Amygdala (tissue), 56 donors: Measurements from ENCODE around the gene PXN.
"Not testable (repeated sequence)": the region's sequence is repeated elsewhere in the genome, so short reads cannot be mapped to it uniquely, and the experiment has no call there.

ENCODE experiments used
- DNase-seq, 56 donors: peaks; one replicate each; lab custom pipeline; 2025; lab: John Stamatoyannopoulos, UW

PXN gene

DNA sequence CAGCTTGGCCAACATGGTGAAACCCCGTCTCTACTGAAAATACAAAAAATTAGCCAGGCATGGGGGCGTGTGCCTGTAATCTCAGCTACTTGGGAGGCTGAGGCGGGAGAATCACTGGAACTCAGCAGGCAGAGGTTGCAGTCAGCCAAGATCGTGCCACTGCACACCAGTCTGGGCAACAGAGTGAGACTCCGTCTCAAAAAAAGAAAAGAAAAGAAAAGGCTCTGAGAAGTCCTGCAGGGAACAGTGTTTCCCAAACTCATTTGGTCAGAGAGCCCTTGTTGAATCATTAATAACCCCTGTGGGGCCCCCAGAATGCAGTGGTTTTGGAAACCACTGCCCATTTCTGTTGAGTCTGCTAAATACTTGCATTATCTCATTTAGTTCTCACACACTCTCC, 52.3 kb downstream of the PXN start:
- not testable (repeated sequence) for DNase-seq

DNA sequence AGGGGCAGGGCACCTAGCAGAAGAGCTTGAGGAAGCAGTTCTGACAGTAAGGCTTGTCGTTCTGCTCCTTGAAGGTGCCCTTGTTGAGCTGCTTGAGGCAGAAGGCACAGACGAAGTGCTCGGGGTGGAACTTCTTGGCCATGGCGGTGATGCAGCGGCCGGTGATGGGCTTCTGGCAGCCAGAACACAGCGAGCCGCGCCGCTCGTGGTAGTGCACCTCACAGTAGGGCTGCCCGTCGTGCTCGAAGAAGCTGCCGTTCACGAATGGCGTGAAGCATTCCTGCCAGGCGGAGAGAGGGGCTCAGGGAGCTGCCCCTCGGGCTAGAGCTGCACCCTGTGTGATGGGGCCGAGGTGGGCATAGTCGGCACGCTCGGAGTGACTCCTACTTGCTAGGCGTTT, 53.2 kb downstream of the PXN start:
- no peak for DNase-seq

DNA sequence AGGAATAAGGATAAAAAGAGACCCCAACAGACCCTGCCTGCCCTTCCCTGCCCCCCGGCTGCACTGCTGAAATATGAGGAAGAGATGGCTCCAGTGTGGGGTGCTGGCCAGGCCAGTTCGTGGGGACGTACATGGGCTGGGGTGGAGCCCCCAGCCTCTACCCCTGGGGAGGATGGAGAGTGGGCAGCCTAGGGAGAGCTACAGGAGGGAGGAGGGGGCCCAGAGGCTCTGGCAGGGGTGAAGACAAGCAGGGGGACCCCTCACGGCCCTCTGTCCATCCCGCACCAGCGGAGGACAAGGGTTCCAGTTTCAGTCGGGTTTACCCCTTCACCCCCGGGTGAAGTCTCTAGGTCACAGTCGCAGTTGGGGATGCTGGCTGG, 53.6 kb downstream of the PXN start:
- no peak for DNase-seq

DNA sequence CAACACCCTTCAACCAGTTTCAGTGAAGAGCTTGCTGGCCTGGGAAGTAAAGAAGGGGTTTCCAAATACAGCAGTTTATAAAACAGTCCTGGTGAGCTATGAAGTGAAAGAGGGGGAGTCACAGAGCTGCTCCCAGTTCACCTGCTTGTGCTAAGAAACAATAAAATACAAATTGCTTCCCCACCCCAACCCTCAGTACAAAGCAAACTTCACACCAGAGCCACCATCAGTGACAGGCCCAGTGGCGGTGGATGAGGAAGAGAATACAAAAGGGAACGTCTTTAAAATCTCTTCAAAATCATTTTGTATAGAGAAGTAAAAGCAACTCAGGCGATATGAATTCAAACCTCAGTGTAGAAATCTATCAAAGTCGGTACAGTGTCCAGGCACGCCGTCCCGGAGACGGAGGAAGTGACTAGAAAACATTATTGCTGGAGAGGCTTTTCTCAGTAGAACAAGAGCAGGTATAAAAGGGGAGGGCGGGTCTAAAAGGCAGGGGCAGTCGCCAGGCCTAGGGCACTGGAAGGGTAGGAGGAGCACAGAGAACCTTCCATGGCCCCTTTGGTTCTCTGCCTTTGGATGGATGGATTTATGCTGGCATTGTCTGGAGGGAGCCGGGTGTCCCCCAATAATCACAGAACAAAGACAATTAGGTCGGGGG, 54.2 kb downstream of the PXN start:
- no peak for DNase-seq

DNA sequence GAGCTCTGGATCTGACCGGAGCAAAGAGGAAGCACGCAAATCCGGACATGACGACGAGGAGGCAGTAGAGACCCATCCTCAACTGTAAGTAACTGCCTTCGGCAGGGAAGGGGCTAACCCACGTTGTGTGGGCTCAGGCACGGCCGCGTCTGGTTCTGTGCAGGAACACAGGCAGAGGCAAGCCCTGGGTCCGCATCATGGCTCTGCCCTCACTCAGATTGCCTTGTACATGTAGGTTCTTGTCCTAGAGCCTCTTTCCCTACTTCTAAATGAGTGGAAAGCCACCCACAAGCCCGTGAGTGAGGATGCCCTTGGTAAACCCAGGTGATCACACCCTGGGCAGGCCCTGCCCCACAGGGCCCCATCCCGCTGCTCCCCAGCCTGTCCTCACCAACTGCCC, 55.7 kb downstream of the PXN start:
- DNase-seq: no peak

DNA sequence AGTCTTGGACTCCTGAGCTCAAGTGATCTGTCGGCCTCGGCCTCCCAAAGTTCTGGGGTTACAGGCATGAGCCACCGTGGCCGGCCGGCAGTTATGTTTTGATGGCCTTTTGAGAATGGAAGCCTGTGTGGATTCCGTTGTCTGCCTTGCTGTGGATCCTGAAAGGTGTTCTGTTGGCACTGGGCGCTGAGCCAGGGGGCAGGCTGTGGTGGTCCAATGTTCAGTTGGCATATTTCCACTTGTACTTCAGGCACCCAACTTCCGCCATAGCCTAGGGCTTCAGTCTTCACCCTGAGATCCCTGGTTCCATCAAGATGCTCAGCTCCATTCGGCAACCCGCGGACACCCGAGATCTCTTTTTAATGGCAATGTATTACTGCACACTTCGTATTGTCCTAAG, 58.3 kb downstream of the PXN start:
- DNase-seq: no peak

DNA sequence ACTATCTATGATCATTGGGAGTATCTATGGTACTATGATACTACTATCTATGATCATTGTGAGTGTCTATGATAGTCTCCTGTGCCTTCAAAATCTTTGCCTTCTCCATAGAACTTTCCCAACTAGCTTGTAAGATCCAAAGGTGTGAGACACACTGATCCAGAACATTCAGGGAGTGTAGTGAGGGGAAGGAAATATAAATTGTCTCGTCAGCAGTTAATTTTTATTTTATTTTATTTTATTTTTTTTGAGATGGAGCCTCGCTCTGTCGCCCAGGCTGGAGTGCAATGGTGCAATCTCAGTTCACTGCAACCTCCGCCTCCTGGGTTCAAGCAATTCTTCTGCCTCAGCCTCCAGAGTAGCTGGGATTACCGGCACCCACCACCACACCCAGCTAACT, 58.7 kb downstream of the PXN start:
- not testable (repeated sequence) for DNase-seq

DNA sequence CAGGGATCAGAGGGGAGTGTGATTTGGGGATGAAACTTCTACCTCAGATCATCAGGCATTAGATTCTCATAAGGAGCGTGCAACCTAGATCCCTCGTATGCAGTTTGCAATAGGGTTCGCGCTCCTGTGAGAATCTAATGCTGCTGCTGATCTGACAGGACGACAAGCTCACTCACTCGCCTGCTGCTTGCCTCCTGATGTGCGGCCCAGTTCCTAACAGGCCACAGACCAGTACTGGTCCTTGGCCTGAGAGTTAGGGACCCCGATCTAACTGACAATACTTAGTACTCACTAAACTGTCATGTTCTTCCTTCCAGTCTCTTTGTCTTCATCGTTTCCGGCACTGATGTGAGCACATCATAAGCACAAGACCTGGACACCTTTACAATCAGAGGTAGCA, 59.3 kb downstream of the PXN start:
- DNase-seq: no peak

DNA sequence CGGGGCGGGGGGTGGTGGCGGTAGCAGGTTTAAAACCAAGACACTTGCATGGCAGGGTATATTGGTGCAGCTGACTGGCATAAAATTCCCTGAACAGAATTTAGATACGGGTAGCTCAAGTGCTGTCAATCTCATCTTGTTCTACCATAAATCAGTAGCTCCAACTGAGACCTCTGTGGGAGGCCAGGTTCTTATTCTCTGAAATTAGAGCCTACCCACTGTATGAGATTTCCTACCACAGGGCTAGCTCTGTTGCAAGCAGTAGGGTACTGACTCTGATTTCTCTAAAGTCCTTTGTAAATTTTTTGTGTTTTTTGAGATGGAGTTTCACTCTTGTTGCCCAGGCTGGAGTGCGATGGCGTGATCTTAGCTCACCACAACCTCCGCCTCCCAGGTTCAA, 61.4 kb downstream of the PXN start:
- DNase-seq: no peak

DNA sequence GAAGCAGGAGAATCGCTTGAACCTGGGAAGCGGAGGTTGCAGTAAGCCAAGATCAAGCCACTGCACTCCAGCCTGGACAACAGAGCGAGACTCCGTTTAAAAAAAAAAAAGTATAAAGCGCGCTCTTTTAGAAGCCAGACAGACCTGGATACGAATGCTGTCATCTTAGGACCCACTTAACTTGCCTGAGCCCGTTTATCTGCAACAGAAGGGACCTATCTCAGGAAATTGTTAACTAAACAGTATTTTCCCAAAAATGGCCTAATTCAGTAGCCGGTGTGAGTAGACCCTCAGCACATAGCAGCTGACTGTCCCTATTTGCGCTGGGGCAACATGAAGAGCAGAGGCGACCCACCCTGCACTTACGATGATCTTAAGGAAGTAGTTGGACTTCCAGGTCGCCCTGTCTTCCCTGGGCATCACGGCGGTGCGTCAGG, 65.1 kb downstream of the PXN start:
- DNase-seq: no peak

DNA sequence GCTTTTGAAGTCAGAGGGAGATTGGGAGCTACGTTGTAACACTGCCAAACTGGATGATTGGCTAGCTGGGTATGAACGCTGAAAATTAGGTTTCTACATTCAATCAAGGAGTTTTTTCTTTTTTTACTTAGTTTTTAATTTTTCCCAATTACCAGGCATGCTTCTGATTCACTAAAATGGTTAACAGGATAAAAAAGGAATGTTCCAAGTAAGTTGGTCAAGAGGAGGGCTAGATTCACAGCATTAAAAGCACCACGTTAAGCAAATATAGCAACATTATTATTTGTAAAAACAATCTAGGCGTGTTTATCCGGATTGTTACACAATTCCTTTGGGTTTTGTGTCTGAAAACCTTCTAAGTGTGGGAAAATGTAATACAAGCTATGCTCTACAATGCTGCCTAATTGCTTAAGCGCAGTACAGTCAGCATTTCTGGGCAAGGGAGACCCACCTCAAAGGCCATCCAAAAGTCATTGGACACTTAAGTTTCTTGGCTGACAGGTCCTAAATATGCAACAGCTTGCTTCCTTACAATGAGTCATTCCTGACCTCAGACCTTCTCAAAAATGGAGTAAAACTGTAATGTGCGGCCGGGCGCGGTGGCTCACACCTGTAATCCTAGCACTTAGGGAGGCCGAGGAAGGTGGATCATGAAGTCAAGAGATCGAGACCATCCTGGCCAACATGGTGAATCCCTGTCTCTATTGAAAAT, 65.8 kb downstream of the PXN start:
- DNase-seq: no peak

DNA sequence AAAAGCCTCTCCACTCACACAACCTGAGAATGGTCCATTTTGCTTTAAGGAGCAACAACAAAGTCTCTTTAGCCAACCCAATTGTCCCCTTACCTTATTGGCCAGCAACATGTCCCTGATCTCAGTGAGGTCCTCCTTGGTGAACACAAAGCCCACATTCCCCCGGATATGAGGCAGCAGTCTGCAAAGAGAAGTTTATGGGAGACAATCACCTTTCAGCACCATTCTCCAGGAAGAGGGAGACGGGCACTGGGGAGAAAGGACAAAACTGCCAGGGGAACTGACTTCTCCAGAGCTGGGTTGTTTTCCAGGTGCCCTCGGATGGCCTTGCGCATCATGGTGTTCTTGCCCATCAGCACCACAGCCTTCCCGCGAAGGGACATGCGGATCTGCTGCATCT, 66.5 kb downstream of the PXN start:
- no peak for DNase-seq

DNA sequence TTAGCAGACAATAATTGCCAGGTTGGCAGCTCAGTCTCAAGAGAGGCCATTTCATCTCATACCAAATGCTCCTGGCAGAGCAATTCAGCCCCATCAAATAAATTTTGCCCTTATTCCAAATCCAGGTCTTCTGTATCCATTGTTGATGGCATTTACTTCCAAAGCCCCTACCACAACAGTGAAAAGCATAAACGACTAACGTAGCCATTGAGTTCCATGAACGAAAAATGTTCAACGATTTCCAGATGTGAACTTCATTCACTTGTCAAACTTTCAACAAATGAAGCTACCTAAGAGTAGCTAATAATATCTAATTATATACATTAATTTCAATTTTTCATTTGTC, 68.0 kb downstream of the PXN start:
- DNase-seq: no peak

DNA sequence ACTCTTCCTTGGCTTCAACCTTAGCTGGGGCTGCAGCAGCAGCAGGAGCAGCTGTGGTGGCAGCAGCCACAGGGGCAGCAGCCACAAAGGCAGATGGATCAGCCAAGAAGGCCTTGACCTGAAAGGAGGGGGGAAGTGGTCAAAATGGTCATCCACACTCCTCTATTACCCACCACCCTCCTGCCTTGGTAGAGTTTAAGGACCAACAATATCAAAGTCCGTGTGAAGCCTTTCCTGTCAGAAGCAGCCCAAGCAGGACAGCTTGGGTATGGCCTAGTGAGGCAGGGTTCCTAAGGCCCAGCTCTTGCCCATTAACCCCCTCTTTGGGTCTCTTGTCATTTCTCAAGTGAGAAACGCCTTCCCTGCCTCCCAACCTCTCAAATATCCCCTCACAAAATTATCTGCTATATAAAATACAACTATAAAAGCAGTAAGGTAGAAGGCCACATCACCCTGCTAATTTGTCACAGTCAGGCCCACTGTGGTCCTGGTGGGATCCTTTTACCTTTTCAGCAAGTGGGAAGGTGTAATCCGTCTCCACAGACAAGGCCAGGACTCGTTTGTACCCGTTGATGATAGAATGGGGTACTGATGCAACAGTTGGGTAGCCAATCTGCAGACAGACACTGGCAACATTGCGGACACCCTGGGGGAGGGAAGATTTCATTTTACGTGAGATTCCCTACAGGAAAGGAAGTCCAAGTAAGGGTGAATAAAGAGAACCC, 68.6 kb downstream of the PXN start:
- not testable (repeated sequence) for DNase-seq

DNA sequence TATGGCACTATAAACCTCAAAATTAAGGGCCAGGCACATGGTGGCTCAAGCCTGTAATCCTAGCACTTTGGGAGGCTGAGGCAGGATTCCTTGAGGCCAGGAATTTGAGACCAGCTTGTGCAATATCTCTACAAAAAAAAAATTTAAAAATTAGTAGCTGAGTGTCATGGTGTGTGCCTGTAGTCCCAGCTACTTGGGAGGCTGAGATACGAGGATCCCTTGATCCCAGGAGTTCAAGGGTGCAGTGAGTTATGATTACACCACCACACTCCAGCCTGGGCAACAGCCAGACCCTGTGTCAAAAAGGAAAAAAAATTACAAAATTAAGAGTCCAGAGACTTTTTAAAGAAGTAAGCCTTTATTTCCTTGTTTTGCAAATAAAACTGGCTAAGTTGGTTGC, 69.2 kb downstream of the PXN start:
- no peak for DNase-seq

DNA sequence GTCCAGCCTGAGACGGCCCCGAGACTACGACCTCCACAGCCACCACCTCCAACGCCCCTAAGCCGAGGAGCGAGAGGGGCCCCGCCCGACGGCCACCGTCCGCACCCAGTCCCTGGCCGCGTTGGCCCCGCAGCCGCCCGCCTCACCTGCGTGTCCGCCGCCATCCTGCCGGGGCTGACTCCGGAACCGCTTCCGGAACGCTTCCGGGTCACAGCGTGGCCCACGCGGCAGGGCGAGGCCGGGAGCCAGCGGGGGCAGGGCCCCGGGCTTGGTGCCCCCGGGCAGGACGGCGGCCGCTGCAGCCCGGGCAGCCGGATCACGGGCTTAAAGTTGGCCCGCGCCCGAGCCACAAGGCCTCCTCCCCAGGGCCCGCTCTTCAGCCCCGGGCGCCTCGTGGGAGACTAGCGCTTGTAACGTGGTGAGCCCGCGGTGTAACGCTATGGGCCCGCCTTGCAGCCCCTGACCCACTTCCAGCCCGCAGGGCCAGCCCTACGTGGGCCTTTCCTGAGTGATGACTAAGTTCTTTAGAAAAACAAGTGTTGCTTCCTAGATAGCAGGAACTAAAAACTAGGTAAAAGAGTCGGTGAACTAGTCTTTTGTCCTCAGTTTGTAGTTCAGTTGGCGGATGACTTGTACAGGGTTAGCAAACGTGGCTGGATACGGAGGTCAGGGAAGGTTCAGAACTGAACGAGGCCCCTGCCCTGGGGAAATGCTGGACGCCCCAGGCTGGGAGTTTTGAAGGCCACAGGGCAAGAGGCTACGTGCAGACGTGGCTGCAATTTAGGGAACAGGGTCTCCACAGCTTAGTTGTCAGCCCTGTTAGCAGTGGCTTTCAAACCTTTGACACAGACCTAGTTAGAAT, 70.8 kb downstream of the PXN start, which contains the start of gene GCN1:
Gene GCN1, minus strand, starts transcription at position 182 of the 862 bp plus-strand sequence. Its CDS starts 18 bp downstream, at position 164.
- peak in 55 of 56 donors; percentile 2 to 89 (median 72) for DNase-seq

DNA sequence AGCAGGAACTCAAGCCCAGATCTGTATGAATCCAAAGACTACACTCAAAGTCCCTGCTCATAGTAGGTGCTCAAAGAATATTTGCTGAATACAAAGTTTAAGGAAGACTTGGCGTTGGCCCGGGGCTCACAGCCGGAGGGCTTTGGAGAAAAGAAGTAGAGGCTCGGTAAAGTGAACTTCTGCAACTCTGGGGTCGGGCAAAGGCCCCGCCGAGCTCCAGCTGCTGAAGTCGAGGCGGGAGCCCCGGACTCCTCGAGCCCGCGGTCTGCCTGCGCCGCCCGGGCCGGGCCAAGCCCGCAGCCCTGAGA, 71.3 kb downstream of the PXN start:
- no peak for DNase-seq

DNA sequence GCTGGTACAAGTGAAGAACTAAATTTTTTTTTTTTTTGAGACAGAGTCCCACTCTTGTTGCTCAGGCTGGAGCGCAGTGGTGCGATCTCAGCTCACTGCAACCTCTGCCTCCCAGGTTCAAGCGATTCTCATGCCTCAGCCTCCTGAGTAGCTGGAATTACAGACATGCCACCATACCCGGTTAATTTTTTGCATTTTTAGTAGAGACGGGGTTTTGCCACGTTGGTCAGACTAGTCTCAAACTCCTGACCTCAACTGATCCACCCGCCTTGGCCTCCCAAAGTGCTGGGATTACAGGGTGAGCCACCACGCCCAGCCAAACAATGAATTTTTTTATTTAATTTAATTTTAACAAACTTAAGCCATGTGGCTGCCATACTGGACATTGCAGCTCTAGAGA, 72.2 kb downstream of the PXN start:
- not testable (repeated sequence) for DNase-seq

DNA sequence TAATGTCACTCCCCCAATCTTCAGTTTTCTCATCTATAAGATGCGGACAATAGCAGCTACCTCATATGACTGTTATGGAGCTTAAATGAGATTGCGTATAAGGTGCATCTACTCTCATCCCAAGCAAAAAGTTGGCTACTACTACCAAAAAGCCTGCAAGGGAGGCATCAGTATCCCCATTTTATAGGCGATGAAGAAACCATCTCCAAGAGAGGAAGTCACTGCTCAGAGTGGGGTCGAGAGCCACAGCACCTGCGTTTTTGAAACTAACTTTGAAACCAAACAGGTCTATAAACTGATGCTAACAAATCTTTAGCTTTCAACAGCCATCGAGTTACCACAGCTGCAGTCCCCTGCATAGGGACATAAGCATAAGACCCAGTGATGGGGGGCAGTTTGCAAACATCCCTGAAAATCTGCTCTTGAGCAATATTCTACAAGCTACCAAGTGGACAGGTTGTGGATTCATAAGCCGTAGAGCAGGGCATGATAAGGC, 74.5 kb downstream of the PXN start:
- no peak for DNase-seq

DNA sequence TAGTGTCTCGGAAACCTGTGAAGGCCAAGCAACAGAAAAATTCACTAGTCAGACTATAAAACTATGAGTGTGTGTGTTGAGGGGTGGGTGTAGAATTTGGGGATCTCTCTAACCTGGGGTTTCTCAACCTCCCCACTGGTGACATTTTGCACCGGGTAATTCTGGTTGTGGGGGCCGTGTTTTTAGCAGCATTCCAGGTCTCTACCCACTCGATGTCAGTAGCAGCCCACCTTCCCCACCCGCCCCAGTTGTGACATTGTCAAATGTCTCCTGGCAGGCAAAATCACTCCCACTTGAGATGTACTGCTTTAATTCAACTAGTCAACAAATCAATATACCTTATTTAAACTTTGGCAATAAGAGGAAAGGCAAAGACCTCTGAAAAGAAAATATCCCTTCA, 75.1 kb downstream of the PXN start:
- no peak for DNase-seq

DNA sequence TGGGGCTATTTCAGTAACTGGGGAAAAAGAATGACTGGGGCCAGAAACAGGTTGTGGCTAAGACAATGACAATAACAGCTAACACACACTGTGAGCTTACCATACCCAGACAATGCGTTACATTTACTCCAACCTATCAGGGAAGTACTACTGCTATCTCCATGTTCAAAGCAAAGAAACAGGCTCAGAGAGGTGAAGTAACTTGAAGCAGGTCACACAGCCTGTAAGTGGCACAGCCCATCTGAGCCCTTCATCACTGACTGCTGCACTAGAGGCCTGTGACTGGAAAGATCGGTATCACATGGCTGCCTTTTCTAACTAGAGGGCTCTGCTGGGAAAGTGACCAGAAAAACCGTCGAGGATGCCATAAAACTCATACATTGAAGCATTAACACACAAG, 78.9 kb downstream of the PXN start:
- DNase-seq: no peak
